ENCODE results near the gene CARD10. TPM values are rescaled to one million over a fixed set of nuclear protein-coding genes. Genes with fewer than 3 reads are reported as not detected.

CARD10 gene
- polyA plus RNA-seq, 1 donor from 2014 or later: 0.36 TPM

- Histone ChIP-seq H2AFZ (ENCODE audit: low read depth, low read length) (no peak overlapping the region), H3K9ac (ENCODE audit: low read length) (no peak overlapping the region), H3F3A (ENCODE audit: insufficient read depth, low read length, poor library complexity, severe bottlenecking) (no peaks in the 10 kb centered on the region), H4K20me1 (ENCODE audit: insufficient read depth) (no peaks in the 10 kb centered on the region), H3K27me3 (ENCODE audit: insufficient read depth, low read depth, low read length) (no peaks in the 10 kb centered on the region), H3K27ac (ENCODE audit: low read length) (no peak overlapping the region), H3K4me2 (ENCODE audit: low read length) (no peak overlapping the region), H3K9me3 (ENCODE audit: low read length) (no peaks in the 10 kb centered on the region), H3K9me2 (ENCODE audit: insufficient read depth, low read length) (no peaks in the 10 kb centered on the region), H3K79me2 (replicated peaks; ENCODE audit: insufficient read depth, low read length) (no peaks in the 10 kb centered on the region), H3K4me3 (ENCODE audit: low read length) (no peak overlapping the region), H3K36me3 (ENCODE audit: insufficient read depth, low read length) (no peaks in the 10 kb centered on the region)
- TF ChIP-seq EP300 (conservative IDR thresholded peaks at IDR 0.05; ENCODE audit: poor library complexity, severe bottlenecking) (no peak), POLR2AphosphoS5 (IDR thresholded peaks at IDR 0.05) (no peak), EZH2 (IDR thresholded peaks at IDR 0.05; ENCODE audit: borderline replicate concordance, insufficient read depth, low read length, poor library complexity, severe bottlenecking) (no peak), MXI1 (conservative IDR thresholded peaks at IDR 0.05; ENCODE audit: poor library complexity, severe bottlenecking) (no peak), SMC3 (conservative IDR thresholded peaks at IDR 0.05; ENCODE audit: poor library complexity) (no peak), RAD21 (conservative IDR thresholded peaks at IDR 0.05) (no peak), CTCF (IDR thresholded peaks at IDR 0.05; ENCODE audit: poor library complexity, severe bottlenecking) (no peak), TAF1 (IDR thresholded peaks at IDR 0.05; ENCODE audit: low read depth) (no peak)
Measured at GRCh38 chr22:37489983-37490382, 29.2 kb downstream of the CARD10 start.

- no peaks in the 10 kb centered on the region for H3K79me2 ChIP-seq (replicated peaks; ENCODE audit: insufficient read depth, low read length)
- no peaks in the 10 kb centered on the region for H3F3A ChIP-seq (ENCODE audit: insufficient read depth, low read length, poor library complexity, severe bottlenecking)
- no peak for TF ChIP-seq EZH2 (IDR thresholded peaks at IDR 0.05; ENCODE audit: borderline replicate concordance, insufficient read depth, low read length, poor library complexity, severe bottlenecking)
- TF ChIP-seq CTCF (IDR thresholded peaks at IDR 0.05; ENCODE audit: poor library complexity, severe bottlenecking): no peak
- no peak for TF ChIP-seq RAD21 (conservative IDR thresholded peaks at IDR 0.05)
- no peak for TF ChIP-seq POLR2AphosphoS5 (IDR thresholded peaks at IDR 0.05)
- no peak for TF ChIP-seq SMC3 (conservative IDR thresholded peaks at IDR 0.05; ENCODE audit: poor library complexity)
- TF ChIP-seq REST (IDR thresholded peaks at IDR 0.05; ENCODE audit: borderline replicate concordance): no peak
- TF ChIP-seq EP300 (conservative IDR thresholded peaks at IDR 0.05; ENCODE audit: poor library complexity, severe bottlenecking): no peak
- TF ChIP-seq TAF1 (IDR thresholded peaks at IDR 0.05; ENCODE audit: low read depth): no peak
- TF ChIP-seq MXI1 (conservative IDR thresholded peaks at IDR 0.05; ENCODE audit: poor library complexity, severe bottlenecking): no peak
- no peak overlapping the region for H3K27ac ChIP-seq (ENCODE audit: low read length)
- H3K9me2 ChIP-seq (ENCODE audit: insufficient read depth, low read length): no peaks in the 10 kb centered on the region
- no peak overlapping the region for H3K9ac ChIP-seq (ENCODE audit: low read length)
- H3K9me3 ChIP-seq (ENCODE audit: low read length): no peaks in the 10 kb centered on the region
- no peak overlapping the region for H3K4me3 ChIP-seq (ENCODE audit: low read length)
- no peaks in the 10 kb centered on the region for H3K27me3 ChIP-seq (ENCODE audit: insufficient read depth, low read depth, low read length)
- no peak overlapping the region for H3K4me2 ChIP-seq (ENCODE audit: low read length)
- no peaks in the 10 kb centered on the region for H3K36me3 ChIP-seq (ENCODE audit: insufficient read depth, low read length)
- no peak overlapping the region for H2AFZ ChIP-seq (ENCODE audit: low read depth, low read length)
- no peaks in the 10 kb centered on the region for H4K20me1 ChIP-seq (ENCODE audit: insufficient read depth)
Measured at GRCh38 chr22:37488337-37489135, 30.7 kb downstream of the CARD10 start.
